Activated naive CD8-positive, alpha-beta T cell (primary cell): ENCODE data around the gene SLC17A1.

ENCODE experiments used
- H3K27ac Mint-ChIP-seq: one replicate; pipeline ENCODE4 v1.8.0; 2021; ENCODE audit warnings: mixed read lengths
- H3K27me3 Mint-ChIP-seq: one replicate; pipeline ENCODE4 v1.8.0; 2021; ENCODE audit warnings: mixed read lengths
- H3K36me3 Mint-ChIP-seq: one replicate; pipeline ENCODE4 v1.8.0; 2021; ENCODE audit warnings: mixed read lengths
- H3K4me1 Mint-ChIP-seq: one replicate; pipeline ENCODE4 v1.8.0; 2021; ENCODE audit warnings: low read depth, mixed read lengths
- H3K4me3 Mint-ChIP-seq: one replicate; pipeline ENCODE4 v1.8.0; 2021; ENCODE audit warnings: mild to moderate bottlenecking, mixed read lengths
- H3K9me3 Mint-ChIP-seq: one replicate; pipeline ENCODE4 v1.8.0; 2021; ENCODE audit warnings: low read depth, mixed read lengths

Gene SLC17A1

GRCh38 chr6:25852756-25853155 is 20.9 kb upstream of the SLC17A1 start:
- H3K27me3 Mint-ChIP-seq, result no peaks in the 10 kb centered on the region
- H3K4me1 Mint-ChIP-seq, result peaks cover 7% of the 10 kb centered on the region
- H3K4me3 Mint-ChIP-seq, result no peak overlapping the region
- no peak overlapping the region for H3K27ac Mint-ChIP-seq
- H3K36me3 Mint-ChIP-seq, result no peaks in the 10 kb centered on the region
- no peaks in the 10 kb centered on the region for H3K9me3 Mint-ChIP-seq

DNA sequence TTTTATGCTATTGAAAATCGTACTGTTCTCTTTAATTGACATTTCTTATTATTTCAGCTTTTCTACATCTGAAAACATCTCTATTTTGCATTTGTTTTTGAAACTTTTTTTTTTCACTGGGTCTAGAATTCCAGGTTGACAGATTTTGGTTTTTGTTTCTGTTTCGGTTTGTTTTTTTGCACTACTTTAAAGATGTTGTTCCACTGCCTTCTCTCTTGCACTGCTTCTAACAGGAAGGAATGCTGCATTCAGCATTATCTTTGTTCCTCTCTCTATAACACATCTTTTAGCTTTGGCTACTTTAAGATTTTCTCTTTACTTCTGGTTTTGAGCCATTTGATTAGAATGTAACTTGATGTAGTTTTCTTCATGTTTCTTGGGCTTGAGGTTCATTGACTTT is 20.1 kb upstream of the SLC17A1 start:
- no peaks in the 10 kb centered on the region for H3K9me3 Mint-ChIP-seq
- peaks cover 2% of the 10 kb centered on the region for H3K27me3 Mint-ChIP-seq
- peaks cover 7% of the 10 kb centered on the region for H3K4me1 Mint-ChIP-seq
- H3K4me3 Mint-ChIP-seq, result no peak overlapping the region
- H3K27ac Mint-ChIP-seq, result no peak overlapping the region
- no peaks in the 10 kb centered on the region for H3K36me3 Mint-ChIP-seq

DNA sequence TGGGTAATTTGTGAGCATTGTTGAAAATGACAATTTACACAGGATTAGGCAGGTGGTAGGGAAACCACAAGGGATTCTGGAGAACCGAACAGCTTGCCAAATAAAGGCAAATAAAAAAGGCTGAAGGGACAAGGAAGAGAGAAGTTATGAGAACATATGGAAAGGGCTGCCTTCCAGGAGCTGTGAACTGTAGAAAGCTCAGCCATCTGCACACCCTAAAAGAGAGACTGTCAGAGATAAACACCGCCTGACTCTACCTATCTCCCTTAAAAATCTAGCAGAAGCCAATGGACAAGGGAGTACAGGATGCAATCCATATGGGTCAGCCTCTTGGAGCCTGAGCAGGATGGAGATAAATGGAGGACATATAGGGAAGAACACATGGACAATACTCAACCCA is 12.7 kb upstream of the SLC17A1 start:
- no peaks in the 10 kb centered on the region for H3K9me3 Mint-ChIP-seq
- no peaks in the 10 kb centered on the region for H3K36me3 Mint-ChIP-seq
- no peak overlapping the region for H3K27ac Mint-ChIP-seq
- no peak overlapping the region for H3K4me3 Mint-ChIP-seq
- H3K4me1 Mint-ChIP-seq, result no peaks in the 10 kb centered on the region
- H3K27me3 Mint-ChIP-seq, result peaks cover 11% of the 10 kb centered on the region

DNA sequence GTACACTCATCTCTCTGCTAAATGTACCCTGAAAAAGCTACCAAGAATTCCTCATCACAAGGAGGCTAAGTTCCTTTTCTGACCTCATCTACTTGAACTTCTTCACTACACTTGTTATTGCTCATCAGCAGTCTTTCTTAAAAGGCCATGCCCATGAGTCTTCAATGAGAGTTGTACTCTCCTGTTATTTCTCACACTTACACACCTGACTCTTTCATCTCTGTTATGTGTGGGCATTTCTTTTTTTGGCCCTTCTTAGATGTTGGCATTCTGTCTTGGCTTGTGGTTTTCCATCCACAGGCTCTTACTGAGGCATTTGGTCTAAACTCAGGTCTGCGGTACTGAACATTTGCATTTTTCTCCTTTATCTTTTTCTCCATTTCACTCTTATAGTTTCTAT is 10.7 kb upstream of the SLC17A1 start:
- no peak overlapping the region for H3K4me3 Mint-ChIP-seq
- peaks cover 11% of the 10 kb centered on the region for H3K27me3 Mint-ChIP-seq
- no peaks in the 10 kb centered on the region for H3K9me3 Mint-ChIP-seq
- no peaks in the 10 kb centered on the region for H3K36me3 Mint-ChIP-seq
- no peaks in the 10 kb centered on the region for H3K4me1 Mint-ChIP-seq
- H3K27ac Mint-ChIP-seq, result no peak overlapping the region

- Mint-ChIP-seq H3K9me3 (no peaks in the 10 kb centered on the region), H3K36me3 (no peaks in the 10 kb centered on the region), H3K4me1 (no peaks in the 10 kb centered on the region), H3K27me3 (peaks cover 16% of the 10 kb centered on the region), H3K4me3 (no peak overlapping the region), H3K27ac (no peak overlapping the region)
Observed at GRCh38 chr6:25835442-25836283, 3.8 kb upstream of the SLC17A1 start.

DNA sequence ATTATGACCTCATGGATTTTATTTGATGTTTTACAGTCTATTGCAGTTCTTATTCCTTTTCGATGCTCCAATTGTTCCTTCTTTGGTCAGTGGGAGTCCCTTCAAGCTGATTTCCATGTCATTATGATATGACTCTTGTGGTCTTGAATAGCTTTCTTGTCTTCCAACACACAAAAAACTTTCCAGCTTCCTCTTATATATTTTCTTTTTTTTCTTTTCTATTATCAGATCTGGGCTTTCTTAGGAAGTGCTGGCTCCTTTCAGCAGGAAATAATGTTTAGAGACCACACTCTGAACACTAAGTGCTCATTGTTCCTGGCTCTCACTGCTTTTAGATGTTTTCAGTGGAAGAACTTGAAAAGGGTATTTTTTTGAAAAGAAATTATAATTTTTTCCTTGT is 3.1 kb upstream of the SLC17A1 start:
- Mint-ChIP-seq H3K4me1 (no peaks in the 10 kb centered on the region), H3K36me3 (no peaks in the 10 kb centered on the region), H3K27me3 (peaks cover 15% of the 10 kb centered on the region), H3K27ac (no peak overlapping the region), H3K9me3 (no peaks in the 10 kb centered on the region), H3K4me3 (no peak overlapping the region)

DNA sequence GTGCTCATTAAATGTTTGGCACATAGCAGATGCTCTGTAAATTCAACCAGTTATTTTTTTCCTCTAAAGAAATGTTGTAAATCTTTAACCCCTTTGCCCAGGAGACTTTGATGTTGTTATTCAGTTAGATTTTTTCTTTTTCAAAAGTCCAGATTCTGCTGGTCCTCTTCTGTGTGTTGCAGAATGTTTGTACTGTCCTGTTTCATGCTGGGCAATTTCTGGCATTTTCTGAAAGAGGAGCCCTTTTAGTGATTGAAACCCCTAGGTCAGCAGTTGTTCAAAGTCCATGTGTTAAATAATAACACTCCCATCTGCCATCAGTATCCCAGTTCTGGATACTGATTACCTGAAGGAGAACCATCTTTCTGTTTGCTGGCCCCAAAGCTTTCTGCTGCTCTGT is 1.3 kb upstream of the SLC17A1 start:
- Mint-ChIP-seq H3K4me1 (no peaks in the 10 kb centered on the region), H3K36me3 (no peaks in the 10 kb centered on the region), H3K9me3 (no peaks in the 10 kb centered on the region), H3K4me3 (no peak overlapping the region), H3K27ac (no peak overlapping the region), H3K27me3 (peaks cover 14% of the 10 kb centered on the region)

DNA sequence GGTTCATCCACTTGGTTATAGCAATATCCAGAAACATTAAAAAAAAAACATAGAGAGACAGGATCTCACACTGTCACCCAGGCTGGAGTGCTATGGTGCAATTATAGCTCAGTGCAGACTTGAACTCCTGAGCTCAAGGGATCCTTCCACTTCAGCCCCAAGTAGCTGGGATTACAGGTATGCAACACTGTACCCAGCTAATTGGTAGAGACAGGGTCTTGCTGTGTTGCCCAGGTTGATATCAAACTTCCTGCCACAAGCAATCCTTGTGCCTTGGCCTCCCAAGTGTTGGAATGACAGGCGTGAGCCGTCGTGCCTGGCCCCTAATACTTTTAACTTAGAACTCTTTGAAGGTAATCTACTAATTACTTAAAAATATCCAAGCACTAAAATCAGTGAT is 818 bp upstream of the SLC17A1 start:
- Mint-ChIP-seq H3K4me1 (no peaks in the 10 kb centered on the region), H3K4me3 (no peak overlapping the region), H3K9me3 (no peaks in the 10 kb centered on the region), H3K27ac (no peak overlapping the region), H3K36me3 (no peaks in the 10 kb centered on the region), H3K27me3 (peaks cover 16% of the 10 kb centered on the region)

- Mint-ChIP-seq H3K4me1 (no peaks in the 10 kb centered on the region), H3K27me3 (peaks cover 18% of the 10 kb centered on the region), H3K9me3 (no peaks in the 10 kb centered on the region), H3K27ac (no peak overlapping the region), H3K36me3 (no peaks in the 10 kb centered on the region), H3K4me3 (no peak overlapping the region)
Observed at GRCh38 chr6:25832307-25832662, 433 bp upstream of the SLC17A1 start.

DNA sequence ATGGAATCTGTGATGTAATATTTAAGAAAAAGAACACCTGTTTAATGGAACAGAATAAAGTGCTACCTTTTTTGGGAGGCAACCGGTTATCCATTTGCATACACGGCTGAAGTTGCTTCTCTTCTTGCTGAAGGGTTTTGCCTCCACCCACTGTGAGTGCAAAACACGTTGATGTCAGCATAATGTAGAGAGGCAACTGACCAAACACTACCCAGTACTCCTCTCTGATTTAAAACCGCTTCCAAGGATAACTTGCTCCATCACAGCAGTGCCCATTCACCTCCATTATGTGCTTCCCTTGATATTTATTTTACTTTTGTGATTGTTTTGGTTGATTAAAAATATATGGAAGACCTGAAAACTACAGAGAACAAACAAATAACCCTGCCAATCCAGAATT is 1.4 kb downstream of the SLC17A1 start:
- H3K36me3 Mint-ChIP-seq, result peaks cover 2% of the 10 kb centered on the region
- H3K27me3 Mint-ChIP-seq, result peaks cover 22% of the 10 kb centered on the region
- no peak overlapping the region for H3K27ac Mint-ChIP-seq
- H3K9me3 Mint-ChIP-seq, result peaks cover 9% of the 10 kb centered on the region
- H3K4me1 Mint-ChIP-seq, result no peaks in the 10 kb centered on the region
- H3K4me3 Mint-ChIP-seq, result no peak overlapping the region

GRCh38 chr6:25829375-25829774 is 2.5 kb downstream of the SLC17A1 start:
- no peaks in the 10 kb centered on the region for H3K4me1 Mint-ChIP-seq
- no peak overlapping the region for H3K4me3 Mint-ChIP-seq
- peaks cover 3% of the 10 kb centered on the region for H3K36me3 Mint-ChIP-seq
- H3K27me3 Mint-ChIP-seq, result peaks cover 22% of the 10 kb centered on the region
- no peak overlapping the region for H3K27ac Mint-ChIP-seq
- peaks cover 11% of the 10 kb centered on the region for H3K9me3 Mint-ChIP-seq

DNA sequence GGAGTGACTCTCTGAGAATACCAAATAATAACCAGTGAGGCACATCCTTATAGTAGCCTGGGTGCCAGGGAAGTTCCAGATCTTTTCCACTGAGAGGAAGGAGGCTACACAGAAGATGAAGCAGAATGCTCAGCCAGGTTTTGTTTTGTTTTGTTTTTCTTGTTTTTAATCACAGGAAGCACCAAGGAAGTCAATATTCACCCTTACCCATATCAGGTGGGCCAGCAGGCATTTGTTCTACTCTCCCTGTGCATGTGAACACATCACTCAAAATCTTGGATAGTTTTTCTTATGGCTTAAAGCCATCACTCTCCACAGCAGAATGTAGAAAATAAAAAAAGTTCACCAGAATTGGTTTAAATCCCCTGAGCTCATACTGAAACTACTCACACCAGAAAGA is 10.5 kb downstream of the SLC17A1 start:
- no peak overlapping the region for H3K4me3 Mint-ChIP-seq
- peaks cover 18% of the 10 kb centered on the region for H3K27me3 Mint-ChIP-seq
- H3K9me3 Mint-ChIP-seq, result peaks cover 14% of the 10 kb centered on the region
- H3K4me1 Mint-ChIP-seq, result peaks cover 2% of the 10 kb centered on the region
- H3K27ac Mint-ChIP-seq, result no peak overlapping the region
- peaks cover 3% of the 10 kb centered on the region for H3K36me3 Mint-ChIP-seq

DNA sequence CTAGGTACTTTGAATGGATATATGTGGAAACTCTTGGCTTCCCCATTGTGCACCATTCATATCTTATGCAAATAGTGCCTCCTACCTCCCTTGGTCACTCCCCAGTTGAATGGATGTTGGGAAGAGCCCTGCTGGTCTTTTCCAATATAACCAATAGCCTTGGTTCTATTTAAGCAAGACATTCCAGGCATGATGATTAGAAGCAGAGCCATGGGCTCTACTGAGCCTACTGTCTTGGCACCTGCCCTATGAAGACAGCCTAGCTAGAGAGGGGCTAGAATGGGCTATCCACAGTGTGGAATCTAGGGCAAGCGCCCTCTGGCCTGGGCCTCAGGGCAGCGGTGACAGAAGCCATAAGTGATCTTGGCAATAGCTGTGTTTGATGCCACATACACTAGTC is 15.6 kb downstream of the SLC17A1 start:
- H3K9me3 Mint-ChIP-seq, result peaks cover 4% of the 10 kb centered on the region
- peaks cover 17% of the 10 kb centered on the region for H3K27me3 Mint-ChIP-seq
- H3K27ac Mint-ChIP-seq, result no peak overlapping the region
- H3K4me3 Mint-ChIP-seq, result no peak overlapping the region
- H3K36me3 Mint-ChIP-seq, result no peaks in the 10 kb centered on the region
- no peaks in the 10 kb centered on the region for H3K4me1 Mint-ChIP-seq

DNA sequence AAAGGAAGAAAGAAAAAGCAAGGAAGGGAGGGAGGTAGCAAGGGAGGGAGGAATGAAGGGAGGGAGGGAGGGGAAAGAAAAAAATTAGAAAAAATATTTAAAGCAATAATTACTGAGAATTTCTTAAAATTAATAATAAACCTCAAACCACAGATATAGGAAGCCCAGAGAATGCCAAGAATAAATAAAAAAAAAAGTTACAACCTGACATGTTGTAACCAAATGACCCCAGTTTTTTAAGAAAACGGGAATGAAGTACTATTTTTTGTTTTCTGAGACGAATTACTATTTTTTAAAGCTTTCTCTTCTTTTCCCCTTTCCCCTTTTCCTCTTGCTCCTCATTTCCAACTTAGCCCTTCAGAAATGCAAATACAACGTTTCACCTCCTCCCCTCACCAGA is 16.7 kb downstream of the SLC17A1 start:
- H3K4me3 Mint-ChIP-seq, result no peak overlapping the region
- H3K9me3 Mint-ChIP-seq, result peaks cover 4% of the 10 kb centered on the region
- no peaks in the 10 kb centered on the region for H3K4me1 Mint-ChIP-seq
- no peaks in the 10 kb centered on the region for H3K36me3 Mint-ChIP-seq
- peaks cover 17% of the 10 kb centered on the region for H3K27me3 Mint-ChIP-seq
- H3K27ac Mint-ChIP-seq, result no peak overlapping the region

DNA sequence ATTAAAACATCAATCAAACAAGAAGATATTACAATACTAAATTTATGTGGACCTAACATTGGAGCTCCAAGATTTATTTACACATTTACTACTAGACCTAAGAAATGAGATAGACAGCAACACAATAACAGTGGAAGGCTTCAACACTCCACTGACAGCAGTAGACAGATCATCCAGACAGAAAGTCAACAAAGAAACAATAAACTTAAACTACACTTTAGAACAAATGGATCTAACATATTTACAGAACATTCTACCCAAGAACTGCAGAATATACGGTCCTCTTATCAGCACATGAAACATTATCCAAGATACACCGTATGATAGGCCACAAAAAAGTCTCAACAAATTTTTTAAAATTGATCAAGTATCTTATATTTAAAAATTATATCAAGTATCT is 27.0 kb downstream of the SLC17A1 start:
- Mint-ChIP-seq H3K36me3 (peaks cover 3% of the 10 kb centered on the region), H3K4me3 (no peak overlapping the region), H3K9me3 (no peaks in the 10 kb centered on the region), H3K27ac (no peak overlapping the region), H3K27me3 (peaks cover 26% of the 10 kb centered on the region), H3K4me1 (no peaks in the 10 kb centered on the region)

DNA sequence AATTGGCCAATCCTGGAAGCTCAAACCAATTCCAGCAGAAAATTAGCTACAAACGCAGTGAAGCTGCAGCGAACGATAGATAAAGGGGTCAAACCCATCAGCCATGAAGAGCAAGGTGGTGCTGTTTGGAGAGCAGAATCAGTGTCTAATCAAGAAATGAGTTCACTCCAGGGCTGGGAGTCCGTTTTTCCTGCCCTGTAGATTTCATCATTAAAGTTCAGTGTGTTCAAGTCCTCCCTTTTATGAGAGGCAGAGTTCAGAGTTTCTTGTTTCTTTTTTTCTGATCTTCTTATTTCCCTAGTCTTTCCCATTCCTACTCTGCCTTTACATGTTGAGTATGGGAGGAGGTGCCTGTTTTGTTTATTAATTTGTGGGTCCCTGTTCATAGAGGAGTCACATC is 30.4 kb downstream of the SLC17A1 start:
- Mint-ChIP-seq H3K9me3 (no peaks in the 10 kb centered on the region), H3K4me1 (no peaks in the 10 kb centered on the region), H3K27me3 (peaks cover 23% of the 10 kb centered on the region), H3K4me3 (no peak overlapping the region), H3K36me3 (no peaks in the 10 kb centered on the region), H3K27ac (no peak overlapping the region)
